OCI-M2 (cell line): Measurements from ENCODE around the gene VAV2.
"Not testable (repeated sequence)": the region's sequence is repeated elsewhere in the genome, so short reads cannot be mapped to it uniquely, and the experiment has no call there.

Experiments
- DNase-seq: peaks from one replicate; lab custom pipeline; 2025; ENCODE audit not compliant: unreplicated experiment; lab: John Stamatoyannopoulos, UW

VAV2 gene

DNA sequence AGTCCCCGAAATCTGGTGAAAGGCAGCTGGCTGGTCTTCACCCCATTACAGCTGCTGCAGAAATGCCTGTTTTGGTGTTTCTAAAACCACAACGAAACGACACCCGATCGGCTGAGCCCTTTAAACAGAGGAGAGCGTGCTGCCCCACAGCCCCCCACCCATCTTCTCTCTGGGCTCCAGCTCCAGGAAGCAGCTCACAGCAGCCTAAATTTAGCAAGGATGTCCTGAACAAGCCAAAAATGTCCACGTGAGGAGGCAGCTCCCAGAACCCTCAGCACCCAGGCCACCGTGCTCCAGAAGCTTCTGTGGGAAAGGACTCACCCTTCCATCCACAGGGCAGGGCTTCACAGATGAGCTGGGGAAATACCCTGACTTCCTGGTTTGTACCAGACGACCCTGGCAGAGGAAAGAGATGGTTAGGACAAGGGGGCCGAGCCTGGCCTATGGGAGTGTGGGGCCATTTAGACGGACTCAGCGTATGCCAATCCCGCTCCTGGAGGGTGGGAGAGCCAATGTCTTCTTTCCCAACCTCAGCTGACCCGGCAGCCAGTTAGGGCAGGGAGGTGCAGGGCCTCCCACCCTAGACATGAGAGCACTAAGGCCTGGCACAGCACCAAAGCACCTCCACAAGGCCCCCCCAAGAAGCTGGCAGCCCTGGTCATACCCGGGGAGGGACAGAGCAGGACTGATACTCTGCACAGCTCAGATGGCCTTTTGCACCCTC, 214.9 kb downstream of the VAV2 start:
- DNase-seq = no peak

DNA sequence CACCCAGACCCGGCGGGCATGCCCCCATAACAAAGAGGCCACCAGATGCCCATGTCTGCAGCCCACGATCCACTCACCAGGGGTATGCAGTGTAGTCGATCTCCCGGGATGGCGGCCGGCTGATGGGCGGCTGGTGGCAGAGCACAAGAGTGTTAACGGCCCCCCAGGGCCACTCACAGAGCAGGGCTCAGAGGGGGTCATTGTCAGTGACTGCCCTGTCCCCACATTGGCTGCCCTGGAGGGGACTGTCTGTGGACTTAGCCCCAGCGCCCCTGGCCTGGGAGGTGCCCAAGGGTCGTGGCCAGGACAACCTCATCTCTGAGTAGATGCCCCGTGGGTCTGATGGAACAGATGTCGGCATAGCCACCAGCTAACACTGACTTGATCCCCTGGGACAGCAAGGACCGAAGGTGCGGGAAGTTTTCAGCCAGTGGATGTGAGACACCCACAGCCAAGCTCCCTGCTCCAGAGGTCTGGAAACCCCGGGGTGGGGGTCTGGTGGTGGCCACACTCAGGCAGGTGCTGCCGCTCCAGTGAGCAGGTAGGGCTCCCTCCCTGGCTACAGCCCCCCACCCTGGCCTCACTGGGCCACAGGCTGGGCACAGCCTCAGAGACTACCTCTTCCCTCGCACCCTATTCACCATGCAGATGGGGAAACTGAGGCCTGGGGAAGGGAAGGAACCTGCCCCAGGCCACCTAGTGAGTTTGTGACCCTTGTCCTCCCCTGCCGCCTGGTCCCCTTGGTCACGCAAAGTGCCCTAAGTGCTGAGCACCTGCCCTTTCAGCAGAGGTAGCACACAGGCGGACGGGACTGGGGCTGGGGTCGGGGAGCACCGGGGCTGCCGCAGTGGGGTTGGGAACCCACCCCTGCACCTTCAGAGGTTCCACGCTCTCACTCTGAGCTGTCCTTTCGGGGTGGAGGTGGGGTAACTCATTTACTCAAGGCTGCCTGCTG, 215.9 kb downstream of the VAV2 start:
- no peak for DNase-seq

DNA sequence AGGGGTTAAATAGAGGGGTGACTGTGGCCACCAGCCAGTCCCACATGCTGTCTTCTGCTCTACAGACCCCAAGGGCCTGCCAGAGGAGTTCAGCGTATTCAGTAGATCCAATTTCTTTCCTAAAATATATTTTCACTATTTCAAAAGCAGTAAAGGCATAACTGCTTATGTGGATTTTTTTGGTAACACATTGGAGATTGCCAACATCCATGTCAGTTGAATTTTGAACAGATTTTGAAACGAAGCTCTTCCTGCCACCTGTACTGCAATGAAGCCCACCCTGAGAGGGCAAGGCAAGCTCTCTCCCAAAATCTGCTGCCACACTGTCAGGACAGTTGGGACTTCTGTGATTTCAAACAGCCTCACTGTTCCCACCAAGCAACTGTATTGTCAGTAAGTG, 216.8 kb downstream of the VAV2 start:
- DNase-seq = no peak

DNA sequence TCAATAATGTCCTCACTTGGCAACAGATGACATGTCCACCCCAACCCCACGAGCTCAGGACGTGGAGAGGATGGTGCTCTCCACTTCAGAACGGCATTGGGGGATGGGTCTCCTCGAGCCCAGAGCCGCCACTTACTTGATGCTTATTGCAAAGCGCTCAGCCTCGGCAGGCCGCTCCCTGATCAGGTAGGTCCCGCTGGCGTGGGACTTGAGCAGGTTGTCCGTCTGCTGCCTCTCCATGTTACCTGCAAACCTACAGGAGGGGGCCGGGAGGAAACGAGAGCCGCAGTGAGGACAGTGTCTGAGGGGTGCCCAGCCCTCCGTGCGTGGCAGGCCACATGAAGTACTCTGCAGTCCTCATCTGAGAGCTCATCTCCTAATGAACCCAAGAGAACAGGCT, 217.3 kb downstream of the VAV2 start:
- DNase-seq = no peak

DNA sequence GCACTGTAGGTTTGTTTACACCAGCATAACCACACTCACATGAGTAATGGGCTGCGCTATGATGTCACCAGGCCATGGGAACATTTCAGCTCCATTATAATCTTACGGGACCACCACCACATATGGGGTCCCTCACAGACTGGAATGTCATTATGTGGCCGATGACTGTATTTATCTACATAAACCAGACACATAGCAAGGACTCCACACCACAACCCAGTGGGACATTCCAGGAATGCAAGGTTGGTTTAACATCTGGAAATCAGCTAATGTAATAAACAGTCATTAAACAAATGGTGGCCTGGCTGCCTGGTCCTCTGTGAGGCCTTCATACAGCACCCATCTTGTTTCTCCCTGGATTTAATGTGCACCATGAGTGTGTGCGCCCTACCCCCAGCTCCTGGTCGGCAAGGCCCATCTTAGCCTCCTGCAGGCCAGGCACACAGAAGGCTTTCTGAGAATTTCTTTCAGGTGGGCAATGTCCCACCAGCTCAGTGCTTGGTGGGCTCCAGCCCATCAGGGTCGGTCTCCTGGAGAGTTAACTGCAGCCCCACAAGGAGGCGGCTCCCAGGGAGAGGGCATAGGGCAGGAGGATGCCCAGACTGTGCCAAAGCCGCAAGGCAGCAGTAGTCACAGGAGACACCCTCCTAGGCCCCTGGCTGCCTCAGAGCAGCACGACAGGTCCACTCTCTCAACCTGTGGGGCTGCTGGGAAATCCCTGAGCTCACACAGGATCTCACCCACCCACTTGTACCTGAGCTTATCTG, 218.1 kb downstream of the VAV2 start:
- DNase-seq = no peak

DNA sequence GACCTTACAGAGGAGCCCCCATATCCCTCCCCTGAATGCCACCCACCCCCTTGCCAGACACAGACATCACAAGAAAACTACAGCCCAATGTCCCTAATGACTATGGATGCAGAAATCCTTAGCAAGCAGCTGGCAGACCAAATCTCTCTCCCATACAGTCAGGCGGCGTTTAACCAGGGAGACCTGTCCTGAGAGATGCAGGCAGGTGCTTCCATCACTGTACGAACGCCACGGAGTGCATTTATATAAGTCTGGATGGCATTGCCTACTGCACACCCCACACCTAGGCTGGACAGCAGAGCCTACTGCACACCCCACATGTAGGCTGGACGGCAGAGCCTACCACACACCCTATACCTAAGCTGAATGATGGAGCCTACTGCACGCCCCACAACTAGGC, 219.5 kb downstream of the VAV2 start:
- no peak for DNase-seq

DNA sequence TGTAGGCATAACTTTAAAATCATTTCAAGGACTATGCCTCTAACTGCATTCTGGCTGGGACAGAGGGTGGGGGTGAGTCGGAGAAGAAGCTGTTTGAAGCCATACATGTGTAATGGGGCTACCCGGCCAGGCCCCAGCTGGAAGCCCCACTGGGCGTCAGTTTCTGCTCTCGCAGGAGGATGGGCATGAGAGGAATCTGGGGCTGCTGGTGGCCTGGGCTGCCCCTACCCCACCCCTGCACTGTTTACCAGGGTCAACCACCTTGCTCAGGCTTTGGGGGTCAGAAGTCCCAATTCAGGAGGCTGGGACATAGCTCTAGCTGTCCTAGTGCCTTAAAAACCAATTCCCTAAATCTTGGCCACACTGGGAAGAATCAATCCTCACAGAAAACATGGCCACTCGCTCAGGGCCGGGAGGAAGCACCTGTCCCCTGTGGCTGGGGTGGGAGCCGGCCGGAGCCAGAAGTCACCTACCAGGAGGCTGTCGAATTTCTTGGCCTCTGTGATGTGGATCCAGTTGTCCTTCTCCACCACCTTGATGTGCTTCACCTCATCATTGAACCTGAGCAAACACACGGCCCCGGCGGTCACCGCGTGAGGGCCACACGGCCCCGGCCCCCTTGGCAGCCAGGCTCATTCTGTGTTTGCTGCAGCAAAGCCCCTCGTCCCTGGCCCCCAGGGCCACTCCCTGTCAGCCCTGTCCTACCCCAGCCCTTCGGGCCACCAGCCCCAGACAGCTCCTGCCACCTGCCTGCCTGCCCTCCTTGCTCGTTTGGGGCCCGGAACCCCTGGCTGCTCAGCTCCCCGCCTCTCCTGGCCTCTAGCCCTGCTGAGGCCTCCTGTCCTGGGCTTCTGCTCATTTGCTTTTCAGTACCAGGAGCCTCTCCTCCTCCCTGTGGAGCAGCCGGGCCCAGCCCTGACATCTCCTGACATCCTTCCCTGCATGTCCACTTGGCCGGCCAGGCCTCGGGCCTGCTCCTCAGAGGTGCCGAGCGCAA, 220.3 kb downstream of the VAV2 start:
- no peak for DNase-seq

DNA sequence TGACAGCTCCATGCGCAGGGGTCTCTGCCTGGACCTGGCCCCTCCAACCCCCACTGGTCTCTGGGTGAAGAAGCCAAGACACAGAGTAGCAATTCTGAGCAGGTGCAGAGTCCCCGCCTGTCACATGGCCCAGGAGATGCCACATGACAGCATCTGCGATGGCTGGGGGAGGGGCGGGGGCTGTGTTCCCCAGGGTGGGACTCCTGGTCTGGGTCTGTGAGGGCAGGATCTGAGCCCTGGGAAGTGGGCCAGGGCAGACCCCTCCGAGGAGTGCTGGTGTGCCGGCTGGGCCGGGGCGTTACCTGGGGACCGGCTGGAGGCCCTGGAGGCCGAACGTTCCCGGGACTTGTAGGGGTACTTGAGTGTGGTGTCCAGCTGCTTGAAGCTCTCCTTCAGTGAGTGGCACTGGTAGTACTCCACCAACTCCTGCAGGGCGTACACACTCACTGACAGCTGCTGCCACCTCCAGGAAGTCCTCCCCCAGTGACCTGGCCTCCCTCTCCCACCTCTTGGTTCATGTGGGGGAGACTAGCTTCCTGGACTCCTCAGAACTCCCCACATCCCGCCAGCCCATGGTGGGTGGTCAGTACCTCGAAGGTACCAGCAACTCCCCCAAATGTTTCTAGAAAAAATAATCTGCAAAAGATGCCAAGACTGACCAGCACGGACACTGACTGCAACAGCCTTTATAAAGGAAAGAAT, 221.9 kb downstream of the VAV2 start:
- no peak for DNase-seq

DNA sequence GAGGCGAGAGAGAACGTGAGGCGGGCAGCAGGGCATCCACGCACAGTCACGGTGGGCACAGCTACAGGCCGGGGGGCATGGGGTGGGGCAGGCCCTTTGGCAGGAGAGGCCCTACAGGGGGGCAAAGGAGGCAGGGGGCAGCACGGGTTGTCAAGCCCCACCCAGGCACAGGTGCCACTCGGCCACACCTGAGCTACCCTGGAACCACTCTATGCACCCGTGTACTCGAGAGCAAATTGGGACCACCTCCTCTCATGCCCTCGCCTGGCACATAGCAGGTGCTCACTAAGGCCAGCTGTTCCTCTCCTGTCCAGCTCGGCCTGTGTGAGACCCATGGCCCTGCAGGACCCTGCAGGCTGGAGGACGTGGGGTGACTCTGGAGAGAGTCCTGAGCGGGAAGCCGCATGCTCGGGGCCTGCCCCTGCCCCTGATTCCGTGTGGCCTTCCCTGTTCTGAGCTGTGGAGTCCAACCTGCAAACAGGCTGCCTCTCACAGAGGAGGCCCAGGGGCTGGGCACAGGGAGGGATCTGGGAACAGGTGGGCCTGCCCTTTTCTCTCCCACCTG, 222.5 kb downstream of the VAV2 start:
- no peak for DNase-seq

DNA sequence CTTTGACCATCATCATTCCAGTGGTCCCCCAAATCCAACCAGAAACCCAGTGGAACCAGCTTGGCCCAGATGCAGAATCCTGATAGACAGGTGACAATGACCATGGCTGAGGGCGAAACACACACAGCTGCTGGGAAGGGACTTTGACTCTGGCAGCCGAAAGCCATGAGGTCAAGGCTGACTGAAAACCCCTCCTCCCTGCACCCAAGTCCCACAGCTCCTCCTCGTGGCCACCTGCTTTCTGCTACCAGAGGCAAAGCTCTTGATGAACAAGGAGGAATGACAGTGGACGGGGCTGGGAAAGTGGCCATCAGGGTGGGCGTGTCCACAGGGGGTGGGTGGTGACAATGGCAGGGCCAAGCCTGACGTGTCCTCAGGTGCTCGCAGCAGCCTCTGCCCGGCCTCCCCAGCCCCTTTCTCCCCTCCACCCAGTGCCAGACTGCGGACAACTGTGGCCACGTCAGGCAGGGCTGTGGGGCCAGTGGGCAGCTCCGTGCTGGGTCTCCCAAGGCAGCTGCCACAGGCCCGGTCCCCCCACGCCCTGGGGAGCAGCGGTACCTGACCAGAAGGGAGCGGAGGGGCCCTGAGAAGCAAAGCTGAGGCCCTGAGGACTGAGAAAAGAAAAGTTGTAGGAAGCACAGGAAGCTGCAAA, 223.1 kb downstream of the VAV2 start:
- DNase-seq = no peak

DNA sequence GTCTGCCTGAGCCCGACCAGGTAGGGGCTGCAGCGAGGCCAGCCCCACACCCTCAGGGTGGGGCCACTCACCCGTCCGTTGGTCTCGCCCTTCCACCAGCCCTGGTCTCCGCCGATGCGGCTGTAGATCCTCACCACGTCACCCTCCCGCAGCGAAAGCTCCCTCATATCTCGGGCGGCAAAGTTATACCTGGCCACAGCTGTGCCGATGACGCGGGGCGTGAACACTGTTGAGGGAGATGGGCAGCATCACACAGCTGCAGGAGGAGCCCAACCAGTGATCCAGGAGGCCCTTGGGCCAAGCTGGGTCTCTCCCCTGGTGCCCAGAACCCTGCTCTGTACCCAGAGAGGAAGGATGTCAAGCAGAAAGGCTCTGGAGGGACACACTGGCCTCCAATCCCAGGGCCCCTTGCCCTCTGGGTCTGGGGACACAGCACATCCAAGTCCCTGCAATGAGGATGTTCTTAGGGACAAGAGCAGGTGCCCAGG, 223.7 kb downstream of the VAV2 start:
- no peak for DNase-seq

DNA sequence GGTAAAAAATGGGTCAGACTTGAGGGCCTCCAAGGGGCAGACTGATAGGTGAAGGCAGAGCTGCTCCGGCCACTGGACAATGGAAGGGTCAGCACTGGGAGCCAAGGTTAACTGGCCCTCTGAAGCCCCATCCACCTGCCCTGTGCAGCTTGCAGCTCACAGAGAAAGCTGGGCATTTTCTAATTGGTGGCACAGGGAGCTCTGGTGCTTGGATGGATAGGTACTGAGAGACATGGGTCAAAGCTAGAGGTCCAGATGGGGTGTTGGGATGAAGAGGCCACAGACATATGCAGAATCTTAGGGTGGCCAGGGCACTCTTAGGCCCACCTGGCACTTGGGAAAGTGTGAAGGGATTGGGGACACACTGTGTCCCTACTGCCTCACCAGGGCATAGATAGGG, 224.5 kb downstream of the VAV2 start:
- no peak for DNase-seq

DNA sequence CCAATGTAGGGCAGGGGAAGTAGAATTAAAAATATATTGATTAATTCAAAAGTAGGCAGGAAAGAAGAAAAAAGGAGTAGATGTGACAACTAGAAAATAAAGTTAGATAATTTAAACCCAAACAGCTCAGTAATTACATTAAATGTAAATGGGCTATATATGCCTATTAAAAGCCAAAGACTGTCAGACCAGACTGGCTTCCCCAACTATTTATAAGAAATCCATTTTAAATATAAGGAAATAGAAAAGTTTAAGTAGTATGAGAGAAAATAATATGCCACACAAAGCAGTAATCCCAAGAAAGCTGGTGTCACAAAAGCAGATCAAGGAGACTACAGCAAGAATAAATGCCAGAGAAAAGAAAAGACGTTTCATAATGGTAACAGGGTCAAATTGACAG, 225.1 kb downstream of the VAV2 start:
- DNase-seq = no peak

DNA sequence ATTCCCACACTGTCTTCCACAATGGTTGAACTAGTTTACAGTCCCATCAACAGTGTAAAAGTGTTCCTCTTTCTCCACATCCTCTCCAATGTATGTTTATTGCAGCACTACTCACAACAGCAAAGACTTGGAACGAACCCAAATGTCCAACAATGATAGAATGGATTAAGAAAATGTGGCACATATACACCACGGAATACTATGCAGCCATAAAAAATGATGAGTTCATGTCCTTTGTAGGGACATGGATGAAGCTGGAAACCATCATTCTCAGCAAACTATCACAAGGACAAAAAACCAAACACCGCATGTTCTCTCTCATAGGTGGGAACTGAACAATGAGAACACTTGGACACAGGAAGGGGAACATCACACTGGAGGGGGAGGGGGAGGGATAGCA, 225.9 kb downstream of the VAV2 start:
- not testable (repeated sequence) for DNase-seq

DNA sequence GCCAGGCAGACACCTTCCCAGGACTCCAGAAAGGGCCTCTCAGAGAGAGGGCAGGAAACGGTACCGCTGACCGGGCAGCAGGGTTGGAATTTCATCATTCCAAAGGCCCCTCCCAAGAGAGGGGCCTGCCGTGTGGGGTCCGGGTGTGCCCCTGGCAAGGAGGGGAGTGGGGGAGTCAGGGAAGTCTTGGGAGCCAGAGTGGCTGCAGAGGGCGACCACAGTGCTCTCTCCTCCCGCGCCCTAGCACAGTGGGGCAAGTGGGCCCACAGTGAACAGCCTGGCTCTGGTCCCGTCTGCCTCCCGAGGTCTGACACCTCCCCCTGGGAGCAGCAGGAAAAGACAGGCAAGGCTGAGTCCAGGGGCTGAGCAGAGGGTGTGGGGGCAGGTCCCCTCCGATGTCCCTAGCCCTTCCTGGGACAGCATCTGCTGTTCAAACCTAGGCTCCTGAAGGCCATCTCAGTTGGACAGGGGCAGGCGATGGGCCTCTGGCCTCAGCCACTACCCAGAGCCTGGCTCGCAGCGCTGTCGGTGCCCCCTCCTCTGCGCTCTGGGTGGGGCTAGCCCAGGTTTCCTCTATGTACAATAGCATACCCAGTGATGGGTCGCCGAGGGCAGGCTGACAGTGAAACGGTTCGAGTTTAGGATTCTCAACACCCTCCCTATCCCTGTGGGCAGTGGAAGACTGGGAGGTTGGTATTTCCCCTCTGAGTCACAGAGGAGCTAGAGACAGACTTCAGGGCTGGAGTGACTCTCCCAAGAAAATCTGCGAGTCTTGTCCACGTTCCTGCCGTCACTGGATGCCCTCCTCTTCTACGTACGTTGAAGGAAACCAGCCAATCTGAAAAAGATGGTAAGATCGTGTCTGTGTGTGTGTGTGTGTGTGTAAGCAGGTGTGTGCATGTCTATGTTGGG, 228.6 kb downstream of the VAV2 start:
- DNase-seq = no peak

DNA sequence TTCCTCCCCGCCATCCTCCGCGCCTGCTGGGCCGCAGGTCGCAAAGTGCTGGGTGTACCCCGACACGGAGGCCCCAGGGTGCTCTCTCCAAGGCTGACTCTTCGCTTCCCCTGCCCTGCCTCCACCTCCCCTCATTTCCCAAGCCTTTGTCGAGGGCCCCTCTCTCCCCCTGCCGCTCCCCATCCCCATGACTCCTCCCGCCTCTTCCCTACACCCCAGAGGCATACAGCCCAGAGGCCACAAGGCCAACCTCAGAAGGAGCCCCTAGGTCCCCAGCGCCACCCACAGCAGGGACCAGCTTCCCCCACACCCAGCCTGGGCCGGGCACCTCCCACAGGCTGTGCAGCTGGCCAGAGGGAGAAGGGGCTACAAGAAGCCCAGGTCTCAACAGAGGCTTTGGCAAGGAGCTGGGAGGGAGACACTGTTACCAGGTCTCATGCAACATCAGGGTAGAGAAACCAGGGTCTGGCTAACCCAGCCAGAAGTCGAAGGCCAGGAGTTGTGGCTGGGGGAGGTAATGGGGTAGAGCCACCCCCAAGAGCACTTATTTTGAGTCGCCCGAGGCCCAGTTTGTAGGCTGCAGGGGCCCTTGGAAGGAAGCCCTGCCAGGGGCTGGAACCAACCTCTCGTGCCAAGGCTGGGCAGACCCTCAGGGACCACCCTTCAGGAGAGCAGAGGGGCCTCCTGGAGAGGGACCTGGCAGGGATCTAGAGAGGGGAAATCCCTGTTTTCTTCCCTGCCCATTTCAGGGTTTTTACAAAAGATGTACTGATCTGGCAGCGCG, 229.4 kb downstream of the VAV2 start:
- DNase-seq = no peak
